PC-9 (cell line): Measurements from ENCODE around the gene PTPRG.
A peak's percentile ranks its signal among the peaks of the same experiment; 100 is the strongest.

Experiments
- EZH2 ChIP-seq: fragments of 200-600 bp; sonication (generic); IDR thresholded peaks from 2 replicates; pipeline ENCODE4 v1.8.0; 2017; ENCODE audit warnings: antibody characterized with exemption, low read depth
- TF ChIP-seq, protein P1 (sequence below): fragments of 200-600 bp; sonication (generic); conservative IDR thresholded peaks from 2 replicates; pipeline ENCODE4 v1.6.1; 2017; ENCODE audit warnings: mixed run types, antibody characterized with exemption, mild to moderate bottlenecking, moderate library complexity

DNA sequence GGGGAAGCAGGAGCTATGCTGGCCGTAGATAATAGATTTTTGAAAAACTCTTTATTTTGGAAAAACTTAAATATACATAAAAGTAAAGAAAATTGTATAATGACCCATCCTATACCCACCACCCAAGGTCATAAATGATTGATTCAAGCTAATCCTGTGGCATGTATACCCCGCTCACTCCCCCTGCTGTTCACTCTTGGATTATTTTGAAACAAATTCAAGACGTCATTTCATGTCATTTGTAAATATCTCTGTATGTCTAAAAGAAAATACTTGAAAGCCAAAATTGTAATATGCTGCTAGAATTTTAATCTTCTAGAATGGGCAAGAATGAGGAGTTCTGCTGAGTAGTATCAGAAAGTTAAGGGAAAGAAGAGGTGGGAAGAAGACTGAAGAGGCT, 570.2 kb downstream of the PTPRG start:
- TF ChIP-seq, protein P1, sequence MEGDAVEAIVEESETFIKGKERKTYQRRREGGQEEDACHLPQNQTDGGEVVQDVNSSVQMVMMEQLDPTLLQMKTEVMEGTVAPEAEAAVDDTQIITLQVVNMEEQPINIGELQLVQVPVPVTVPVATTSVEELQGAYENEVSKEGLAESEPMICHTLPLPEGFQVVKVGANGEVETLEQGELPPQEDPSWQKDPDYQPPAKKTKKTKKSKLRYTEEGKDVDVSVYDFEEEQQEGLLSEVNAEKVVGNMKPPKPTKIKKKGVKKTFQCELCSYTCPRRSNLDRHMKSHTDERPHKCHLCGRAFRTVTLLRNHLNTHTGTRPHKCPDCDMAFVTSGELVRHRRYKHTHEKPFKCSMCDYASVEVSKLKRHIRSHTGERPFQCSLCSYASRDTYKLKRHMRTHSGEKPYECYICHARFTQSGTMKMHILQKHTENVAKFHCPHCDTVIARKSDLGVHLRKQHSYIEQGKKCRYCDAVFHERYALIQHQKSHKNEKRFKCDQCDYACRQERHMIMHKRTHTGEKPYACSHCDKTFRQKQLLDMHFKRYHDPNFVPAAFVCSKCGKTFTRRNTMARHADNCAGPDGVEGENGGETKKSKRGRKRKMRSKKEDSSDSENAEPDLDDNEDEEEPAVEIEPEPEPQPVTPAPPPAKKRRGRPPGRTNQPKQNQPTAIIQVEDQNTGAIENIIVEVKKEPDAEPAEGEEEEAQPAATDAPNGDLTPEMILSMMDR = peak; percentile 37; the same call in 1 of the 2 replicates
- no peak for TF ChIP-seq EZH2
